ENCODE data around the gene TRPM3. TPM values are rescaled to one million over a fixed set of nuclear protein-coding genes. Genes with fewer than 3 reads are reported as not detected.

TRPM3 gene
- total RNA-seq, 3 donors from 2014 or later, result not detected

DNA sequence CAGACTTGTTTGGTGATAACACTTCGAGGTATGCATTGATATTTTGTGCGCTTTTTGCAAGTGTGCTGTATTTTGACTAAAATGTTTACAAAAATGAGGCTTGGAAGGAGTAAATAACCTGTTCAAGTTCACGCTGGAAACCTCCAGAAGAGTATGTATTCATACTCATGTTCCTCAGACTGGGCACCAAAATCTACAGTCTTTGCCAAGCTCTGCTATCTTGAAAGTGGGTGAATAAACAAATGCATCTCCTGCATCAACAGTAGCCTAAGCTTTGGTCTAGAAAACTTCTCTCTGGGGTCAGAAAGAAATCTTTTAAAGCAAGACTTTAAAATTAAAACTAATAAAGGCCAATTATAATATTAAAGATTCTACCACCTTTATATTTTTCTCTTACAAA is 157.9 kb downstream of the TRPM3 start:
- Mint-ChIP-seq H3K4me1 (ENCODE audit: low read depth) (no peaks in the 10 kb centered on the region), H3K36me3 (ENCODE audit: insufficient read depth) (no peaks in the 10 kb centered on the region)
- DNase-seq, result no peak

DNA sequence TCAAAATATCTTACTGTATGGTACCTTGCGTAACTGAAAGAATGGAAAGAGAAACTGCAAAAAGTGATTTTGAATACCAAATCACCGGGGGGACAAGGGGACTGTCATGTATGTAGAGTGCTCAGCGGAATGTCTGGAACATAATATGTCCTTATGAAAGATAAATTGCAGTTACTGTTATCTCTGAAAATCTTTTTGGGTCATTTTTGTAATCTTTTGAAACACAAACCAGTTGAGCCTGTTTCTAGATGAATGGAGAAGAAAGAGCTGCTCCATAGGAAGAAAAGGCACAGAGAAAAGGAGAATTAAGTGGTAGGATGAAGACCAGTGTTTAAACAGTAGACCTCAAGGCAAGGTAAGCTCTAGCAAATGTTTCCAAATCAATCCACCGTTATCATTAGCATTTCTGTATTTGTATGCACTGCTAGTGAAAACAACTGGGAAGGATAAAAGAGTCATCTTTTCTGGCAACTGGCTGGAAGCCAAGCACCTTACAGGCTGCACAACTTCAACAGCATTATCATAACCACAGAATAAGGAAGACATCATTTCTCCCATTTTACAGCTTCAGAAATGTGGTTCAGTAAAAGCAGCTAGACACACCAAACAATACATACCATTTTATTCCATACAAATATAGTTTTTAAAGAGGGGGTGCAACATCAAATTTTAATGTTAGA is 158.5 kb downstream of the TRPM3 start:
- ATAC-seq, result no peak
- H3K4me3 Mint-ChIP-seq, result no peak overlapping the region
- no peaks in the 10 kb centered on the region for H3K27me3 Mint-ChIP-seq (ENCODE audit: low read depth)
- no peaks in the 10 kb centered on the region for H3K4me1 Mint-ChIP-seq (ENCODE audit: low read depth)
- no peaks in the 10 kb centered on the region for H3K36me3 Mint-ChIP-seq (ENCODE audit: insufficient read depth)
- DNase-seq, result no peak
- no peaks in the 10 kb centered on the region for H3K9me3 Mint-ChIP-seq

More for the DNA sequence above, 157.9 kb downstream of the TRPM3 start:
- Mint-ChIP-seq H3K27me3 (ENCODE audit: low read depth) (no peaks in the 10 kb centered on the region), H3K4me3 (no peak overlapping the region), H3K9me3 (no peaks in the 10 kb centered on the region)
- no peak for ATAC-seq

GRCh38 chr9:70959366-70959765 is 162.1 kb downstream of the TRPM3 start:
- no peaks in the 10 kb centered on the region for H3K4me1 Mint-ChIP-seq (ENCODE audit: low read depth)

DNA sequence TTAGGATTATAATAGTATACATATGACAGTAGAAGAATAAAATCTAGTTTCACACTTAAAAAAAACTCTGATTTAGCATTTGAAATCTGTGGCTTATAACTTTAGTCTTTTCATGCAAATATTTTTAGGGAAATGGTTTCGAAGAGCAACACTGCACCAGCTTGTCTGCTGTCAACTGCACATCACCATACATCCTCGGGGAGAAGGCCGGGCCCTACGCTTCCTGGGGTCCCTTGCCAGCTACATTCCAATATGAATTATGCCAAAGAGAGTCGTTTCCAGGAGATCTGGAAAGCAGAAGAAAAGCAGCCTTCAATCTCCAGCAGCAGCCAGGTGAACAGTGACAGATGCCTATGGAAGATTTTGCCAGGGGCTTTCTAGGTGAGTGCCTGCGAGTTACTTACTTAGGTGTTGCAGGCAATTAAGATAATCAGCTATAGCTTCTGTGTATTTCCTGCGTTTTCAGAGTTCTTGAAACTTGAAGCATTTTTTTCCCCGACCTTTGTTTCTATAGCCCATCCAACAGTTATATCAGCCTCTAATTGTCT is 166.8 kb downstream of the TRPM3 start:
- peaks cover 4% of the 10 kb centered on the region for H3K27me3 Mint-ChIP-seq (ENCODE audit: low read depth)
- no peak for ATAC-seq
- no peaks in the 10 kb centered on the region for H3K4me1 Mint-ChIP-seq (ENCODE audit: low read depth)
- no peaks in the 10 kb centered on the region for H3K36me3 Mint-ChIP-seq (ENCODE audit: insufficient read depth)
- no peak for DNase-seq
- H3K4me3 Mint-ChIP-seq, result no peak overlapping the region
- no peaks in the 10 kb centered on the region for H3K9me3 Mint-ChIP-seq

More at GRCh38 chr9:70959366-70959765, 162.1 kb downstream of the TRPM3 start:
- H3K27me3 Mint-ChIP-seq (ENCODE audit: low read depth), result no peaks in the 10 kb centered on the region
- H3K4me3 Mint-ChIP-seq, result no peak overlapping the region
- DNase-seq, result no peak
- no peak for ATAC-seq
- no peaks in the 10 kb centered on the region for H3K9me3 Mint-ChIP-seq
- no peaks in the 10 kb centered on the region for H3K36me3 Mint-ChIP-seq (ENCODE audit: insufficient read depth)

DNA sequence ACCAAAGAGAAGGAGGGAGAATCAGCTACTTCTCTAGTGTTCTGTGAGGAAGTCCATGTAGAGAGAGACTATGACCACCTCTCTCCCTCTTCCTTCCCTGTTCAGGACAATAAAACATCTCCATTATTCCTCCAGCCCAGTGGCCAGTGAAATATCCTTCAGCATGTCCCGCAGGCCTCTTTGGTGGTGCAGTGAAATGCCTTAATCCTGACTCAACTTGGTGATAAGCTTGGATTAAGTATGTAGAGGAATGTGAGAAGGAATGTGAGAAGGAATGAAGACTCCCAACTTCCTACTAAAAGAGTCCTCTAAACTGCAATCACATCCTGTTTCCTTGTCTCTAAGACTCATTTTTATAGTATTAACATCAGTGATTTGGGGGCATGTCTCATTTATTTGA is 167.3 kb downstream of the TRPM3 start:
- Mint-ChIP-seq H3K4me1 (ENCODE audit: low read depth) (no peaks in the 10 kb centered on the region), H3K9me3 (no peaks in the 10 kb centered on the region), H3K27me3 (ENCODE audit: low read depth) (peaks cover 4% of the 10 kb centered on the region), H3K4me3 (no peak overlapping the region), H3K36me3 (ENCODE audit: insufficient read depth) (no peaks in the 10 kb centered on the region)
- no peak for DNase-seq
- no peak for ATAC-seq

DNA sequence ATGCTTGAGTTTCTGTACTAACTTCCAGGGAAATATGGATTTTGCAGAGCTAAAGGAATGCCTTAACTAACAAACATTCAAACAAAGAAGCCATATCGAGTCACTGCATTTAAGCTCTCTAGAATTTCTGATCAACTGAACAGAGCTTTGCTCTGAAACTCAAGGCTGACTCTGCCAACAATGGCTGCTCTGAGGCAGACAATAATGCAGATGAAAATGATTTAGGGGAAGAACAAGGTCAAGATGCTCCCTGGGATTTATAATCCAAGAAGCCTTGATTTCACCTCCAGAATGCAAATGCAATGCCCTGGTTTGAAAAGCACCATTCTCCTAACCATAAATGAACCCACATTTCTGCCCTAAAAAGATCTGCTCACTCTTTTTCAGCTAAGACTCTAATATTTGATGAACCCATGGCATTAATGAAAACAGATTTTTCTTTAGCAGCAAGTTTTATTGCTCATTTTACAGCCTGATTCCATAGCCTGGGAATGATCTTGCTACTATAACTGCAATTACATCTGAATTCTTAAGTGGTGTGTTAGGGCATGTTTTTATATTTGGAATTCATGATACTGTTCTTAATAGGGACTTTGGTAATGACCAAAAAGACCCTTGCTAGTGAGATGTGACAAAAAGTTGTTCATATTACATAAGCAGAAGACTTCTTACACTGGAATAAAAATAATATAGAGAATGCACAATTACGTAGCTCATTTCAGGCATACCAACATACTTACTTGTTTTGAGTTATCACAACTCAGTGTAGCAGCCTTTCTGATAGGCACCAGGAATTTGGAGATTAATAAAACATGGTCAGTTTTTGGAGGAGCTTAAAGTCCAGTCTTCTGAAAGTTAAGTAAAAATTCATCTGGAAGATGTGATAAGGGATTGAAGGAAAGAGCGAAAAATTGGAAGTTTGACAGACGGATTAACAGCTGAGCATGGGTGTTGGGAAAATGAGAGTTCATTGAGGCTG is 169.4 kb downstream of the TRPM3 start:
- Mint-ChIP-seq H3K27me3 (ENCODE audit: low read depth) (peaks cover 7% of the 10 kb centered on the region), H3K9me3 (no peaks in the 10 kb centered on the region), H3K4me3 (no peak overlapping the region), H3K36me3 (ENCODE audit: insufficient read depth) (no peaks in the 10 kb centered on the region), H3K4me1 (ENCODE audit: low read depth) (no peaks in the 10 kb centered on the region)
- no peak for DNase-seq
- no peak for ATAC-seq

DNA sequence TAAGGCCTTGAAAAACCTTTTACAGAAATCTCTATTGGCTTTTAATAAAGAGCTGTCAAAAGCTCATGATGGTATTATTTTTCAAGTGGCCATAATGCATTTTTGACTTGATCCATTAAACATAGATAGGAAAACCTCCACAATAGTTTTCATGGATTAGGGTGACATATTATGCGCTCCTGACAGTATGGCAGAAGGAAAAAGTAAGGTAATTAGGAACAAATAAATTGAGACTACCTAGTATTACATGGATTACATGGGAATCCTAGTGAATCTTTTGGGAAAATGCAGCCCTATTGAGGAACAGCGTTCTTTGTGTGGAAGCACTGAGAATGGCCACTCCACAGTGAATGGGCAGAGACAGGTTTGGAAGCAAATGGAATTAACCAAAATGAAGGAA is 171.2 kb downstream of the TRPM3 start:
- Mint-ChIP-seq H3K4me1 (ENCODE audit: low read depth) (no peaks in the 10 kb centered on the region), H3K36me3 (ENCODE audit: insufficient read depth) (no peaks in the 10 kb centered on the region), H3K27me3 (ENCODE audit: low read depth) (peaks cover 7% of the 10 kb centered on the region), H3K4me3 (no peak overlapping the region), H3K9me3 (no peaks in the 10 kb centered on the region)
- ATAC-seq (no peak), DNase-seq (no peak)

GRCh38 chr9:70949239-70949638 is 172.2 kb downstream of the TRPM3 start:
- ATAC-seq (no peak), DNase-seq (no peak)
- no peaks in the 10 kb centered on the region for H3K9me3 Mint-ChIP-seq
- peaks cover 7% of the 10 kb centered on the region for H3K27me3 Mint-ChIP-seq (ENCODE audit: low read depth)
- H3K36me3 Mint-ChIP-seq (ENCODE audit: insufficient read depth), result no peaks in the 10 kb centered on the region
- H3K4me1 Mint-ChIP-seq (ENCODE audit: low read depth), result no peaks in the 10 kb centered on the region
- H3K4me3 Mint-ChIP-seq, result no peak overlapping the region

GRCh38 chr9:70948744-70949143 is 172.7 kb downstream of the TRPM3 start:
- H3K36me3 Mint-ChIP-seq (ENCODE audit: insufficient read depth), result no peaks in the 10 kb centered on the region
- DNase-seq (no peak), ATAC-seq (no peak)
- no peak overlapping the region for H3K4me3 Mint-ChIP-seq
- H3K9me3 Mint-ChIP-seq, result no peaks in the 10 kb centered on the region
- H3K27me3 Mint-ChIP-seq (ENCODE audit: low read depth), result peaks cover 5% of the 10 kb centered on the region
- H3K4me1 Mint-ChIP-seq (ENCODE audit: low read depth), result no peaks in the 10 kb centered on the region

DNA sequence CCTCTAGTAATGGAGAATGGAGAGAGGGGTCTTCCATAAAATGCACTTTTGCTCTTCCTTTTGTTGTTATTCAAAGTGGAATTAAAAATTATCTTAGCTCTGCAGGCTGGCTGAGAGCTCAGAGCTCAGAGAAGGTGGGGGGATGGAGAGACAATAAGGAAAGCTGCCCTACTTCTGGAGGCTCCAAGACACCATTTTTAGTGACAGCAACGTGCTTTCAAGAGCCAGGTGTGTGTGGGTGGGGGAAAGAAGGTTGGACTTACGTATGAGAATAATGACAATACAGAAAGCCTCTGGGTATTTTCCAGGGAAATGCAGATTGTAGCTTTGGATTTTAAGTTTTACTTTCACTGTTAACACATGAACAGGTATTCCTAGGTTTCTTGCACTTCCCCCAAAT is 173.9 kb downstream of the TRPM3 start:
- ATAC-seq (no peak), DNase-seq (no peak)
- no peaks in the 10 kb centered on the region for H3K36me3 Mint-ChIP-seq (ENCODE audit: insufficient read depth)
- H3K4me3 Mint-ChIP-seq, result no peak overlapping the region
- peaks cover 3% of the 10 kb centered on the region for H3K27me3 Mint-ChIP-seq (ENCODE audit: low read depth)
- no peaks in the 10 kb centered on the region for H3K4me1 Mint-ChIP-seq (ENCODE audit: low read depth)
- no peaks in the 10 kb centered on the region for H3K9me3 Mint-ChIP-seq

DNA sequence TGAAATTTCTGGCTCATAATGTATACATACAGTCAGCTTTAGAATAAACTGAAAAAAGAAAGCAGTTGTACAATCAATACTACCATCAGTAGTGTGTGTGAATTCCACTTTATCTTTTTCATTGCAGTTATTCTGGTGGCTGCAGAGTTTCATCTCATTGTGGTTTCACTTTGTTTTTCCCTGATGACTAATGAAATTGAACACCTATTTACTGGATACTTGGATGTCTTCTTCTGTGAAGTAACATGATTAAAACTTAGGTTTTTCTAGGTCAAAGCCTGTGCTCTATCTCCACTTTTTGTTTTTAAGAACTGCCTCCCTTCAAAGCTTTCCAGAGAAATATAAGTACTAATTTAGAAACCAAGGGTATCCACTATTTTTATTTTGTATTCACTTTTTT is 174.3 kb downstream of the TRPM3 start:
- no peak for ATAC-seq
- H3K9me3 Mint-ChIP-seq, result no peaks in the 10 kb centered on the region
- H3K36me3 Mint-ChIP-seq (ENCODE audit: insufficient read depth), result no peaks in the 10 kb centered on the region
- no peak for DNase-seq
- H3K27me3 Mint-ChIP-seq (ENCODE audit: low read depth), result peaks cover 3% of the 10 kb centered on the region
- no peaks in the 10 kb centered on the region for H3K4me1 Mint-ChIP-seq (ENCODE audit: low read depth)
- H3K4me3 Mint-ChIP-seq, result no peak overlapping the region

- no peak for ATAC-seq
- H3K4me3 Mint-ChIP-seq, result no peak overlapping the region
- no peak for DNase-seq
- no peaks in the 10 kb centered on the region for H3K36me3 Mint-ChIP-seq (ENCODE audit: insufficient read depth)
- H3K27me3 Mint-ChIP-seq (ENCODE audit: low read depth), result peaks cover 3% of the 10 kb centered on the region
- no peaks in the 10 kb centered on the region for H3K4me1 Mint-ChIP-seq (ENCODE audit: low read depth)
- no peaks in the 10 kb centered on the region for H3K9me3 Mint-ChIP-seq
Measured at GRCh38 chr9:70945301-70945700, 176.1 kb downstream of the TRPM3 start.

GRCh38 chr9:70941191-70941590 is 180.2 kb downstream of the TRPM3 start:
- no peaks in the 10 kb centered on the region for H3K27me3 Mint-ChIP-seq (ENCODE audit: low read depth)
- no peak overlapping the region for H3K4me3 Mint-ChIP-seq
- no peaks in the 10 kb centered on the region for H3K4me1 Mint-ChIP-seq (ENCODE audit: low read depth)
- no peak for ATAC-seq
- H3K36me3 Mint-ChIP-seq (ENCODE audit: insufficient read depth), result no peaks in the 10 kb centered on the region
- no peaks in the 10 kb centered on the region for H3K9me3 Mint-ChIP-seq
- DNase-seq, result no peak

- no peak for DNase-seq
- Mint-ChIP-seq H3K9me3 (no peaks in the 10 kb centered on the region), H3K4me1 (ENCODE audit: low read depth) (no peaks in the 10 kb centered on the region), H3K27me3 (ENCODE audit: low read depth) (no peaks in the 10 kb centered on the region), H3K4me3 (no peak overlapping the region), H3K36me3 (ENCODE audit: insufficient read depth) (no peaks in the 10 kb centered on the region)
- no peak for ATAC-seq
Measured at GRCh38 chr9:70940605-70941004, 180.8 kb downstream of the TRPM3 start.

GRCh38 chr9:70936536-70936935 is 184.9 kb downstream of the TRPM3 start:
- no peak for ATAC-seq

More at GRCh38 chr9:70936536-70936935, 184.9 kb downstream of the TRPM3 start:
- no peak for DNase-seq
- Mint-ChIP-seq H3K4me3 (no peak overlapping the region), H3K9me3 (no peaks in the 10 kb centered on the region), H3K4me1 (ENCODE audit: low read depth) (no peaks in the 10 kb centered on the region), H3K36me3 (ENCODE audit: insufficient read depth) (no peaks in the 10 kb centered on the region), H3K27me3 (ENCODE audit: low read depth) (no peaks in the 10 kb centered on the region)
